Measurements from ENCODE around the gene STXBP5L. TPM values are rescaled to one million over a fixed set of nuclear protein-coding genes. Genes with fewer than 3 reads are reported as not detected.

Gene STXBP5L
- total and polyA plus RNA-seq, 10 of the 15 experiments (the other 5 are each of a cell fraction or from before 2014, with no cell fraction given) = under 0.01 to 0.08 (median 0.04) TPM; not detected in 6

GRCh38 chr3:120879411-120879810 is 28.6 kb upstream of the STXBP5L start:
- WGBS (ENCODE audit: insufficient coverage, insufficient replicate concordance, low lambda C conversion rate, missing lambda C conversion rate) = 3% methylated on average over 4 of the region's 4 CpGs
- H3K4me1 ChIP-seq (ENCODE audit: control insufficient read depth, insufficient read depth, low read length) = no peaks in the 10 kb centered on the region
- in situ Hi-C loops (cut with MboI) = no loop called here
- no peaks in the 10 kb centered on the region for H3K79me2 ChIP-seq (ENCODE audit: control insufficient read depth, insufficient read depth, low read length)
- no peak overlapping the region for H3K27ac ChIP-seq (ENCODE audit: control insufficient read depth, insufficient read depth)
- H3K9ac ChIP-seq (ENCODE audit: control insufficient read depth, insufficient read depth, low read length) = no peak overlapping the region
- no peaks in the 10 kb centered on the region for H4K20me1 ChIP-seq (ENCODE audit: control insufficient read depth, insufficient read depth)
- H3K4me2 ChIP-seq (ENCODE audit: control insufficient read depth, insufficient read depth) = no peak overlapping the region
- ChIA-PET CTCF (interaction anchor here (0.6 kb wide), 1 partner anchor 428 kb away, joined by 4 read pairs; no protein-coding TSS in a partner anchor), SMC1A (ENCODE audit: uncharacterized antibody, unreplicated experiment) (no interaction called here), POLR2A (no interaction called here), RAD21 (ENCODE audit: unreplicated experiment) (no interaction called here)
- no peak for ATAC-seq
- BruUV-seq (replicated peaks) = no TSS peak
- no peaks in the 10 kb centered on the region for H3K36me3 ChIP-seq (ENCODE audit: control insufficient read depth in 2 of 2, insufficient read depth in 2 of 2, low read length in 1 of 2)
- TF ChIP-seq EED (IDR thresholded peaks at IDR 0.05; ENCODE audit: low read depth) = no peak
- no peak for TF ChIP-seq MYC (IDR thresholded peaks at IDR 0.05; ENCODE audit: insufficient read depth, insufficient read length, insufficient replicate concordance, low read length, severe bottlenecking)
- no peak for TF ChIP-seq EZH2 (IDR thresholded peaks at IDR 0.05; ENCODE audit: borderline replicate concordance, control insufficient read depth, low read depth, low read length)
- TF ChIP-seq SMAD1 (IDR thresholded peaks at IDR 0.05; ENCODE audit: low read depth, partially characterized antibody) = no peak
- no peak for TF ChIP-seq PRDM15 (CRISPR knock-in tag; IDR thresholded peaks at IDR 0.05)
- H3K9me3 ChIP-seq (replicated peaks; ENCODE audit: control insufficient read depth, insufficient read depth, low read length) = no peaks in the 10 kb centered on the region
- no peak overlapping the region for H3K4me3 ChIP-seq
- intact Hi-C loops (cut with micrococcal nuclease; ENCODE audit: unreplicated experiment) = no loop called here
- DNase-seq (ENCODE audit: low read depth, low spot score) = no peak
- H3K27me3 ChIP-seq (replicated peaks in 1 of 2; ENCODE audit: control insufficient read depth in 2 of 2, insufficient read depth in 2 of 2, low read length in 1 of 2) = no peaks in the 10 kb centered on the region
- FAIRE-seq = no peak
- H2AFZ ChIP-seq (ENCODE audit: control insufficient read depth, low read depth, low read length) = no peak overlapping the region
